NB4 (cell line): ENCODE data around the gene ZCCHC24.

Experiments
- DNase-seq: peaks from one replicate; pipeline ENCODE4 v3.0.0; 2010; ENCODE audit warnings: low read depth
- H3K4me3 ChIP-seq: one replicate; pipeline ENCODE4 v1.5.1; 2011; ENCODE audit warnings: mild to moderate bottlenecking, low read depth, low read length, moderate library complexity
- CTCF ChIP-seq: IDR thresholded peaks from one replicate; pipeline ENCODE4 v1.5.1; 2012; ENCODE audit warnings: low read depth, low read length
- MAX ChIP-seq: IDR thresholded peaks from 2 replicates; pipeline ENCODE4 v1.6.1; 2011; ENCODE audit warnings: low read depth, low read length
- MYC ChIP-seq: IDR thresholded peaks from 2 replicates; pipeline ENCODE4 v1.6.1; 2011; ENCODE audit warnings: low read depth, low read length
- POLR2A ChIP-seq: IDR thresholded peaks from 2 replicates; pipeline ENCODE4 v1.6.1; 2011; ENCODE audit warnings: mild to moderate bottlenecking; ENCODE audit not compliant: insufficient read length; ENCODE audit errors: extremely low read depth

The ZCCHC24 gene

GRCh38 chr10:79443338-79444198, 1.9 kb downstream of the ZCCHC24 start:
- peak; percentile 44 for DNase-seq
- H3K4me3 ChIP-seq: peak overlapping the region; percentile 66
- TF ChIP-seq MYC (no peak), CTCF (no peak), MAX (no peak), POLR2A (no peak)

- no peak overlapping the region for H3K4me3 ChIP-seq
- DNase-seq: no peak
- TF ChIP-seq MYC: no peak
- no peak for TF ChIP-seq MAX
- TF ChIP-seq CTCF: no peak
- TF ChIP-seq POLR2A: no peak
Observed at GRCh38 chr10:79442171-79443040, 3.0 kb downstream of the ZCCHC24 start.

- TF ChIP-seq CTCF (no peak), MAX (no peak), POLR2A (no peak), MYC (no peak)
- no peak overlapping the region for H3K4me3 ChIP-seq
- no peak for DNase-seq
Observed at GRCh38 chr10:79441433-79441832, 4.0 kb downstream of the ZCCHC24 start.

- H3K4me3 ChIP-seq: no peak overlapping the region
- DNase-seq: no peak
- no peak for TF ChIP-seq POLR2A
Observed at GRCh38 chr10:79440281-79440680, 5.1 kb downstream of the ZCCHC24 start.

- no peak for DNase-seq
- no peak overlapping the region for H3K4me3 ChIP-seq
- TF ChIP-seq CTCF (no peak), MAX (no peak), MYC (no peak), POLR2A (no peak)
Observed at GRCh38 chr10:79438699-79439085, 6.7 kb downstream of the ZCCHC24 start.

GRCh38 chr10:79438021-79438698, 7.3 kb downstream of the ZCCHC24 start:
- no peak overlapping the region for H3K4me3 ChIP-seq
- DNase-seq: peak; percentile 50
- no peak for TF ChIP-seq MYC
- no peak for TF ChIP-seq POLR2A
- peak; percentile 16 for TF ChIP-seq CTCF
- TF ChIP-seq MAX: no peak
